ENCODE data around the gene PTF1A.

Gene PTF1A

DNA sequence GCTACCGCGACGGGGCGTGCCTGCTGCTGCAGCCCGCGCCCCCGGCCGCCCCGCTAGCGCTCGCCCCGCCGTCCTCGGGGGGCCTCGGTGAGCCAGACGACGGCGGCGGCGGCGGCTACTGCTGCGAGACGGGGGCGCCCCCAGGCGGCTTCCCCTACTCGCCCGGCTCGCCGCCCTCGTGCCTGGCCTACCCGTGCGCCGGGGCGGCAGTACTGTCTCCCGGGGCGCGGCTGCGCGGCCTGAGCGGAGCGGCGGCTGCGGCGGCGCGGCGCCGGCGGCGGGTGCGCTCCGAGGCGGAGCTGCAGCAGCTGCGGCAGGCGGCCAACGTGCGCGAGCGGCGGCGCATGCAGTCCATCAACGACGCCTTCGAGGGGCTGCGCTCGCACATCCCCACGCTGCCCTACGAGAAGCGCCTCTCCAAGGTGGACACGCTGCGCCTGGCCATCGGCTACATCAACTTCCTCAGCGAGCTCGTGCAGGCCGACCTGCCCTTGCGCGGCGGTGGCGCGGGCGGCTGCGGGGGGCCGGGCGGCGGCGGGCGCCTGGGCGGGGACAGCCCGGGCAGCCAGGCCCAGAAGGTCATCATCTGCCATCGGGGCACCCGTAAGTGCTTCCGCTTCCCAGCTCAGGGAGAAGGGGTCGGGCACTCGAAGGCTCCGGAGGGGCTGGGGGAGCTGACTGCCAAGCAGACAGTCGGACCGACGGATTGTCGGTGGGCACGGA lies 761 bp downstream of the PTF1A start:
- H3K27ac ChIP-seq (ENCODE audit: low read depth, low read length), result no peak overlapping the region
- H3K4me1 ChIP-seq (ENCODE audit: control insufficient read depth, insufficient read depth, low read length), result no peaks in the 10 kb centered on the region
- no peaks in the 10 kb centered on the region for H3K36me3 ChIP-seq (ENCODE audit: control insufficient read depth, insufficient read depth, low read length)
- no peak overlapping the region for H3K4me3 ChIP-seq (ENCODE audit: low read length)
- no peak overlapping the region for H3K9ac ChIP-seq (ENCODE audit: low read length)
- peaks cover 16% of the 10 kb centered on the region for H3K27me3 ChIP-seq (ENCODE audit: control insufficient read depth, insufficient read depth, low read length)

- no peak overlapping the region for H3K4me3 ChIP-seq (ENCODE audit: low read length)
- H3K36me3 ChIP-seq (ENCODE audit: control insufficient read depth, insufficient read depth, low read length), result no peaks in the 10 kb centered on the region
- no peaks in the 10 kb centered on the region for H3K4me1 ChIP-seq (ENCODE audit: control insufficient read depth, insufficient read depth, low read length)
- H3K27me3 ChIP-seq (ENCODE audit: control insufficient read depth, insufficient read depth, low read length), result peaks cover 16% of the 10 kb centered on the region
- H3K27ac ChIP-seq (ENCODE audit: low read depth, low read length), result no peak overlapping the region
- H3K9ac ChIP-seq (ENCODE audit: low read length), result no peak overlapping the region
These were observed 1.4 kb downstream of the PTF1A start for GRCh38 chr10:23193435-23194074.

DNA sequence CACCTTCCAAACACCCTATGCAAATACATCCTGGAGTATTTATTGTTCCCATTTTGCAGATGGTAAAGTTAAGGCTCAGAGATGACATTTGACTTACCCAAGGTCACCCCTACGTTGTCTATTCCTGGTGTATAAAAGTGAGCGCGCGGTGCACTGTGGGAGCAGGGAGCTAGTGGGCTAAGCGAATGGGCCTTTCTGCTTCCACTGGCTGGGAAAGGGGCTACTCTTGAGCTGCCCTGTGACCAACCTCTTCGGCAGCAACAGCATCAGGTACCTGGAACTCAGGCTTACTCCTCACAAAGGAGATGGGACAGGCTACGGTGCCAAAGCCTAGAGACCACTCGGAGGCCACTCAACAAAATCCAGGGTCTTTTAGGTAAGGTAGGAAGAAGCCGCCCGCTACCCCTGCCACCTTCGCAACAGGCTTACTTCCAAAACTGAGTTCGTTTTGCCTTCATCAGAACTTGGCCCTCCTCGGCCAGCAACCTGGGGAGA lies 2.4 kb downstream of the PTF1A start:
- Histone ChIP-seq H3K4me3 (ENCODE audit: low read length) (no peak overlapping the region), H3K36me3 (ENCODE audit: control insufficient read depth, insufficient read depth, low read length) (no peaks in the 10 kb centered on the region), H3K27me3 (ENCODE audit: control insufficient read depth, insufficient read depth, low read length) (peaks cover 16% of the 10 kb centered on the region), H3K4me1 (ENCODE audit: control insufficient read depth, insufficient read depth, low read length) (no peaks in the 10 kb centered on the region), H3K27ac (ENCODE audit: low read depth, low read length) (no peak overlapping the region), H3K9ac (ENCODE audit: low read length) (no peak overlapping the region)

- peaks cover 15% of the 10 kb centered on the region for H3K27me3 ChIP-seq (ENCODE audit: control insufficient read depth, insufficient read depth, low read length)
- no peak overlapping the region for H3K9ac ChIP-seq (ENCODE audit: low read length)
- no peak overlapping the region for H3K4me3 ChIP-seq (ENCODE audit: low read length)
- no peaks in the 10 kb centered on the region for H3K4me1 ChIP-seq (ENCODE audit: control insufficient read depth, insufficient read depth, low read length)
- H3K36me3 ChIP-seq (ENCODE audit: control insufficient read depth, insufficient read depth, low read length), result no peaks in the 10 kb centered on the region
- H3K27ac ChIP-seq (ENCODE audit: low read depth, low read length), result no peak overlapping the region
These were observed 3.1 kb downstream of the PTF1A start for GRCh38 chr10:23194966-23195845.

DNA sequence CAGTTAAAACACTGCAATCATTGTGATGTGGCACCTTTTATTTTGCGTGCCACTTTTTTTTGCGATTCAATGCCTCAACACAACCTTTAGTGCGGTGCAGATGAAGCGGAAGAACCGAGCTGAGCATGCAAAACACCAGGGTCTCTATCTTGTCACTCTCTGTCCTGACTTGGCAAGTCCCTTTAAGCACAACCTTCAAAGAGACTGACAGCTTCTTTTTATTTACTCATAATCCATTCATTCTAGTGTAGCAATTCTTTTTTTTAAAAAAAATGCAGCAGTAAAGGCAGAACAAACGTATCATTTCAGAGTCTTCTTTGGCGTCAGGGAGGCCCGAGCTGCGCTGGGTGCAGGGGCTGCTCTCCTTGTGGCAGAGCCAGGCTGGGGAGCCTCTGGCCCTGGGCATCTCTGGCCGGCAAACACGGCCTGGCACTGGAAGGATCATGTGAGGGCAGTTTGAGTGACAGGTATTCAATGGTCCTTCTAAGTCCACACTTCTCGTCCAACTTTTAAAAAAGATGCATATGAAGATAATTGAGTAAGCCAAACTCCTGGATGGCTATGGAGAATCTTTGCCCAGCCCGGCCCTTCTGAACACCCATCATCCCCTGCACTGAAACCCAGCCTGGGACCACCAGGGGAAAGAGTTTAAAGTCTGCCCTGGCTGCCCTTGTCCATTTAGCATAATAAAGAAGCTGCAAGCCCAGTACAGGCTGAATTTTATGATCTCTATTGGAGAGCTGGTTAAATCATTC lies 3.9 kb downstream of the PTF1A start:
- H3K36me3 ChIP-seq (ENCODE audit: control insufficient read depth, insufficient read depth, low read length), result no peaks in the 10 kb centered on the region
- no peak overlapping the region for H3K4me3 ChIP-seq (ENCODE audit: low read length)
- no peak overlapping the region for H3K27ac ChIP-seq (ENCODE audit: low read depth, low read length)
- no peak overlapping the region for H3K9ac ChIP-seq (ENCODE audit: low read length)
- peaks cover 13% of the 10 kb centered on the region for H3K27me3 ChIP-seq (ENCODE audit: control insufficient read depth, insufficient read depth, low read length)
- no peaks in the 10 kb centered on the region for H3K4me1 ChIP-seq (ENCODE audit: control insufficient read depth, insufficient read depth, low read length)

GRCh38 chr10:23196915-23197314 lies 4.8 kb downstream of the PTF1A start:
- Histone ChIP-seq H3K27me3 (ENCODE audit: control insufficient read depth, insufficient read depth, low read length) (peaks cover 10% of the 10 kb centered on the region), H3K36me3 (ENCODE audit: control insufficient read depth, insufficient read depth, low read length) (no peaks in the 10 kb centered on the region), H3K9ac (ENCODE audit: low read length) (no peak overlapping the region), H3K4me3 (ENCODE audit: low read length) (no peak overlapping the region), H3K27ac (ENCODE audit: low read depth, low read length) (no peak overlapping the region), H3K4me1 (ENCODE audit: control insufficient read depth, insufficient read depth, low read length) (no peaks in the 10 kb centered on the region)

DNA sequence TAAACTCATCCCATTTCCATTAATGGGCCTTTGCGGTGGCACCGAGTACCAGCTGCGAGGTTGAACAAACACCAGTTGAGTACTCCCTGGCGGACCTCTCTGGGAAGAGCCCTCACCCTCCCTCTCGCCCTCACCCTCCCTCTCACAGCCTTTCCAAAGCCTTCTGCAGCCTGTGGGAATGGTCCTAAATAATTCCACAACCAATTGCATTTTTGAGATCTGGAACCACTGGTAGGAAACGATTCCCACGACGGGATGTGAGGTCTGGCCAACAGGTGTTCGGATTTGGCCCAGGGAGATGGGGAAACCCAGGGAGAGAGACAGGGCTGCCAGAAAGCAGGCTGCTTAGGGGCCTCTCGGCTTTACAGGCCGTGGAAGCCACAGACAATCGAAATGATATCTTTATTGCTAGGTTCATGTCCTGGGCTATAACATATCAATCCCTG lies 5.3 kb downstream of the PTF1A start:
- no peak overlapping the region for H3K4me3 ChIP-seq (ENCODE audit: low read length)
- no peak overlapping the region for H3K27ac ChIP-seq (ENCODE audit: low read depth, low read length)
- H3K27me3 ChIP-seq (ENCODE audit: control insufficient read depth, insufficient read depth, low read length), result peaks cover 10% of the 10 kb centered on the region
- no peak overlapping the region for H3K9ac ChIP-seq (ENCODE audit: low read length)
- H3K36me3 ChIP-seq (ENCODE audit: control insufficient read depth, insufficient read depth, low read length), result no peaks in the 10 kb centered on the region
- H3K4me1 ChIP-seq (ENCODE audit: control insufficient read depth, insufficient read depth, low read length), result no peaks in the 10 kb centered on the region

- H3K4me1 ChIP-seq (ENCODE audit: control insufficient read depth, insufficient read depth, low read length), result no peaks in the 10 kb centered on the region
- H3K27ac ChIP-seq (ENCODE audit: low read depth, low read length), result no peak overlapping the region
- no peak overlapping the region for H3K4me3 ChIP-seq (ENCODE audit: low read length)
- no peaks in the 10 kb centered on the region for H3K36me3 ChIP-seq (ENCODE audit: control insufficient read depth, insufficient read depth, low read length)
- H3K9ac ChIP-seq (ENCODE audit: low read length), result no peak overlapping the region
- H3K27me3 ChIP-seq (ENCODE audit: control insufficient read depth, insufficient read depth, low read length), result peaks cover 10% of the 10 kb centered on the region
These were observed 6.5 kb downstream of the PTF1A start for GRCh38 chr10:23198610-23198939.

GRCh38 chr10:23198940-23199767 lies 7.0 kb downstream of the PTF1A start:
- Histone ChIP-seq H3K9ac (ENCODE audit: low read length) (no peak overlapping the region), H3K36me3 (ENCODE audit: control insufficient read depth, insufficient read depth, low read length) (no peaks in the 10 kb centered on the region), H3K27ac (ENCODE audit: low read depth, low read length) (no peak overlapping the region), H3K4me3 (ENCODE audit: low read length) (no peak overlapping the region), H3K27me3 (ENCODE audit: control insufficient read depth, insufficient read depth, low read length) (peaks cover 10% of the 10 kb centered on the region), H3K4me1 (ENCODE audit: control insufficient read depth, insufficient read depth, low read length) (no peaks in the 10 kb centered on the region)

- H3K27me3 ChIP-seq (ENCODE audit: control insufficient read depth, insufficient read depth, low read length), result peaks cover 3% of the 10 kb centered on the region
- H3K36me3 ChIP-seq (ENCODE audit: control insufficient read depth, insufficient read depth, low read length), result no peaks in the 10 kb centered on the region
- H3K4me1 ChIP-seq (ENCODE audit: control insufficient read depth, insufficient read depth, low read length), result no peaks in the 10 kb centered on the region
- H3K4me3 ChIP-seq (ENCODE audit: low read length), result no peak overlapping the region
- H3K27ac ChIP-seq (ENCODE audit: low read depth, low read length), result no peak overlapping the region
- no peak overlapping the region for H3K9ac ChIP-seq (ENCODE audit: low read length)
These were observed 7.8 kb downstream of the PTF1A start for GRCh38 chr10:23199768-23200511.

GRCh38 chr10:23200586-23200985 lies 8.5 kb downstream of the PTF1A start:
- no peak overlapping the region for H3K27ac ChIP-seq (ENCODE audit: low read depth, low read length)
- H3K27me3 ChIP-seq (ENCODE audit: control insufficient read depth, insufficient read depth, low read length), result peaks cover 3% of the 10 kb centered on the region
- H3K36me3 ChIP-seq (ENCODE audit: control insufficient read depth, insufficient read depth, low read length), result no peaks in the 10 kb centered on the region
- H3K4me3 ChIP-seq (ENCODE audit: low read length), result no peak overlapping the region
- H3K9ac ChIP-seq (ENCODE audit: low read length), result no peak overlapping the region
- H3K4me1 ChIP-seq (ENCODE audit: control insufficient read depth, insufficient read depth, low read length), result no peaks in the 10 kb centered on the region

Measured in rectal smooth muscle tissue (tissue), 1 donor.